Endothelial cell of umbilical vein (primary cell): ENCODE results near the gene MEGF11. TPM values are rescaled to one million over a fixed set of nuclear protein-coding genes. Genes with fewer than 3 reads are reported as not detected.

Experiments
- BruUV-seq: library from RNA; stranded (reverse); fragments of 400-500 nt; replicated peaks from 2 replicates; lab custom pipeline; 2021; lab: Mats Ljungman, UMichigan
- CTCF ChIA-PET: fragments of 300-600, 350-600 bp; sonication (Branson Sonifier 250); formaldehyde crosslinking; loops from one replicate; lab custom pipeline; 2021; ENCODE audit warnings: antibody characterized with exemption, inconsistent platforms; lab: Charles Lee
- POLR2A ChIA-PET: fragments of 300-600, 350-600 bp; sonication (Branson Sonifier 250); formaldehyde crosslinking; loops from one replicate; lab custom pipeline; 2021; ENCODE audit warnings: antibody characterized with exemption, inconsistent platforms; lab: Charles Lee
- DNase-seq: peaks from one replicate; pipeline ENCODE4 v3.0.0-alpha.2; 2011; ENCODE audit warnings: low read depth, low spot score
- FAIRE-seq: peaks from 2 replicates; lab custom pipeline; 2011; peaks lifted over from hg19 to GRCh38; lab: Jason Lieb, UNC
- H2AFZ ChIP-seq: 2 replicates; pipeline ENCODE4 v1.6.0; 2012; ENCODE audit warnings: low read depth, low read length, control low read depth, inconsistent platforms
- H3K27ac ChIP-seq: 2 replicates; pipeline ENCODE4 v1.5.1; 2011; ENCODE audit warnings: low read depth, mild to moderate bottlenecking, control low read depth, low read length, moderate library complexity; ENCODE audit not compliant: insufficient read depth
- H3K27me3 ChIP-seq, 2 experiments: 2 replicates each; pipeline versions ENCODE4 v1.6.0 to v1.6.1; 2011; ENCODE audit warnings: low read length in 2 of 2, mixed read lengths in 1 of 2; ENCODE audit not compliant: control insufficient read depth in 2 of 2, insufficient read depth in 2 of 2
- H3K36me3 ChIP-seq, 2 experiments: 2 replicates in 1 of 2; 3 replicates in 1 of 2; pipeline ENCODE4 v1.5.1; 2011; ENCODE audit warnings: low read length in 2 of 2, mild to moderate bottlenecking in 1 of 2, moderate library complexity in 1 of 2; ENCODE audit not compliant: control insufficient read depth in 2 of 2, insufficient read depth in 2 of 2; ENCODE audit errors: extremely low read depth in 1 of 2
- H3K4me1 ChIP-seq: 3 replicates; pipeline ENCODE4 v1.5.1; 2011; ENCODE audit warnings: mild to moderate bottlenecking, low read length; ENCODE audit not compliant: control insufficient read depth, insufficient read depth; ENCODE audit errors: extremely low read depth
- H3K4me2 ChIP-seq: 2 replicates; pipeline ENCODE4 v1.6.1; 2011; ENCODE audit warnings: low read length, control low read depth, mixed read lengths; ENCODE audit not compliant: insufficient read depth
- H3K4me3 ChIP-seq, 3 experiments: fragments of 200-600 bp in 1 of 3; sonication (generic), shearing (Covaris generic) in 1 of 3; replicated peaks in 1 of 3; 2 replicates each; pipeline ENCODE4 v1.5.1; 2011 to 2016; ENCODE audit warnings: control low read depth in 3 of 3, low read length in 3 of 3, mild to moderate bottlenecking in 2 of 3, inconsistent platforms in 1 of 3, low read depth in 1 of 3, moderate library complexity in 1 of 3; ENCODE audit not compliant: insufficient read depth in 1 of 3
- H3K79me2 ChIP-seq: 2 replicates; pipeline ENCODE4 v1.6.0; 2012; ENCODE audit warnings: low read length, inconsistent platforms; ENCODE audit not compliant: control insufficient read depth, insufficient read depth
- H3K9ac ChIP-seq: replicated peaks from 2 replicates; pipeline ENCODE3; 2011; ENCODE audit warnings: low read length, control low read depth; ENCODE audit not compliant: insufficient read depth; ENCODE audit errors: extremely low read depth
- H3K9me1 ChIP-seq: replicated peaks from 3 replicates; pipeline ENCODE4 v1.6.0; 2011; ENCODE audit warnings: mild to moderate bottlenecking, low read length; ENCODE audit not compliant: control insufficient read depth, insufficient read depth; ENCODE audit errors: extremely low read depth
- H3K9me3 ChIP-seq: replicated peaks from 2 replicates; pipeline ENCODE4 v1.5.1; 2012; ENCODE audit warnings: low read length, inconsistent platforms; ENCODE audit not compliant: control insufficient read depth, insufficient read depth
- H4K20me1 ChIP-seq: replicated peaks from 2 replicates; pipeline ENCODE3; 2011; ENCODE audit warnings: mild to moderate bottlenecking, low read length; ENCODE audit not compliant: control insufficient read depth, insufficient read depth; ENCODE audit errors: extremely low read depth
- CTCF ChIP-seq, 2 donors: IDR thresholded peaks; 1 replicate in 1 of 2; 2 replicates in 1 of 2; pipeline ENCODE4 v1.5.1; 2011; ENCODE audit warnings: low read length in 2 of 2, mild to moderate bottlenecking in 2 of 2, moderate library complexity in 2 of 2, control low read depth in 1 of 2, inconsistent platforms in 1 of 2, low read depth in 1 of 2; ENCODE audit not compliant: insufficient read depth in 1 of 2; ENCODE audit errors: extremely low read depth in 1 of 2
- FOS ChIP-seq: IDR thresholded peaks from 2 replicates; pipeline ENCODE4 v1.6.1; 2011; ENCODE audit warnings: mild to moderate bottlenecking, low read length, moderate library complexity, borderline replicate concordance; ENCODE audit not compliant: insufficient read depth
- GATA2 ChIP-seq: IDR thresholded peaks from 2 replicates; pipeline ENCODE4 v1.7.0; 2011; ENCODE audit warnings: low read depth, mild to moderate bottlenecking, moderate library complexity, mixed read lengths, low read length; ENCODE audit not compliant: insufficient read length, insufficient read depth
- JUN ChIP-seq: IDR thresholded peaks from 2 replicates; pipeline ENCODE4 v1.6.1; 2011; ENCODE audit warnings: borderline replicate concordance, low read depth; ENCODE audit not compliant: insufficient read length, insufficient read depth
- MAX ChIP-seq: IDR thresholded peaks from 2 replicates; pipeline ENCODE4 v1.6.1; 2011; ENCODE audit not compliant: insufficient read depth, insufficient read length
- MYC ChIP-seq: IDR thresholded peaks from one replicate; pipeline ENCODE4 v1.6.1; 2011; ENCODE audit warnings: mild to moderate bottlenecking, low read depth, low read length
- POLR2A ChIP-seq: IDR thresholded peaks from 2 replicates; pipeline ENCODE4 v1.6.1; 2012; ENCODE audit warnings: low read depth, mild to moderate bottlenecking, control low read depth, low read length
- POLR2AphosphoS5 ChIP-seq: IDR thresholded peaks from 2 replicates; pipeline ENCODE4 v1.6.1; 2012; ENCODE audit warnings: low read depth, mild to moderate bottlenecking, control low read depth, low read length, moderate library complexity; ENCODE audit not compliant: insufficient read depth
- dilution Hi-C: fragments of 300-500 bp; cut with MboI; formaldehyde crosslinking; loops from one replicate; pipeline ENCODE4 v1.15.0; 2019; ENCODE audit warnings: low sequenced_read_pairs; ENCODE audit not compliant: extremely low pct_ligation_motif_present
- intact Hi-C: fragments of 100-400 bp; cut with micrococcal nuclease; formaldehyde crosslinking; loops from one replicate; pipeline ENCODE4 v1.10.0; 2022
- polyA plus RNA-seq, 4 experiments: library from polyadenylated mRNA; depleted of rRNA in 3 of 4; stranded (reverse) in 3 of 4; unstranded in 1 of 4; fragments of >200 nt; gene quantifications; 2 replicates each; pipeline versions ENCODE4 v1.2.1 to v1.2.3, GENCODE V29; 2011 to 2012; ENCODE audit warnings: missing spikeins in 1 of 4
- total RNA-seq: library from RNA; stranded (reverse); gene quantifications from 2 replicates; pipeline ENCODE4 v1.2.3, GENCODE V29; 2021

Gene MEGF11
- total and polyA plus RNA-seq, 2 donors (not counting 3 experiments of a cell fraction or from before 2014, with no cell fraction given) = not detected

GRCh38 chr15:66193066-66193465 is 60.5 kb downstream of the MEGF11 start:
- no peaks in the 10 kb centered on the region for H3K4me1 ChIP-seq

More at GRCh38 chr15:66193066-66193465, 60.5 kb downstream of the MEGF11 start:
- no peak for FAIRE-seq
- intact Hi-C loops (no loop called here), dilution Hi-C loops (no loop called here)
- Histone ChIP-seq H3K79me2 (no peaks in the 10 kb centered on the region), H3K9me1 (no peaks in the 10 kb centered on the region), H3K27me3 (peaks cover 2 to 6% of the 10 kb centered on the region in 2 experiments), H2AFZ (no peak overlapping the region), H3K36me3 (no peaks in the 10 kb centered on the region), H3K9me3 (no peaks in the 10 kb centered on the region), H3K4me2 (no peak overlapping the region), H3K27ac (no peak overlapping the region), H3K4me3 (no peak overlapping the region), H4K20me1 (no peaks in the 10 kb centered on the region), H3K9ac (no peak overlapping the region)
- ChIA-PET CTCF (interaction anchor here (0.6 to 1.8 kb wide), 3 partner anchors 12 to 597 kb away, joined by 3 to 4 read pairs (median 4); no protein-coding TSS in a partner anchor), POLR2A (no interaction called here)
- TF ChIP-seq FOS (no peak), MYC (no peak), JUN (no peak), CTCF (IDR thresholded peaks at IDR 0.05; ENCODE audit: extremely low read depth in 1 of 2, insufficient read depth in 1 of 2, low read depth in 1 of 2, low read length in 2 of 2) (no peak), MAX (no peak), POLR2AphosphoS5 (no peak), GATA2 (no peak), POLR2A (no peak)
- BruUV-seq = no TSS peak
- DNase-seq = no peak
